ENCODE results near the gene NLN.
"Not testable (repeated sequence)": the region's sequence is repeated elsewhere in the genome, so short reads cannot be mapped to it uniquely, and the experiment has no call there.

NLN gene

GRCh38 chr5:65833780-65834179, 111.8 kb downstream of the NLN start:
- H3K27ac ChIP-seq: no peak overlapping the region
- TF ChIP-seq, protein P1, sequence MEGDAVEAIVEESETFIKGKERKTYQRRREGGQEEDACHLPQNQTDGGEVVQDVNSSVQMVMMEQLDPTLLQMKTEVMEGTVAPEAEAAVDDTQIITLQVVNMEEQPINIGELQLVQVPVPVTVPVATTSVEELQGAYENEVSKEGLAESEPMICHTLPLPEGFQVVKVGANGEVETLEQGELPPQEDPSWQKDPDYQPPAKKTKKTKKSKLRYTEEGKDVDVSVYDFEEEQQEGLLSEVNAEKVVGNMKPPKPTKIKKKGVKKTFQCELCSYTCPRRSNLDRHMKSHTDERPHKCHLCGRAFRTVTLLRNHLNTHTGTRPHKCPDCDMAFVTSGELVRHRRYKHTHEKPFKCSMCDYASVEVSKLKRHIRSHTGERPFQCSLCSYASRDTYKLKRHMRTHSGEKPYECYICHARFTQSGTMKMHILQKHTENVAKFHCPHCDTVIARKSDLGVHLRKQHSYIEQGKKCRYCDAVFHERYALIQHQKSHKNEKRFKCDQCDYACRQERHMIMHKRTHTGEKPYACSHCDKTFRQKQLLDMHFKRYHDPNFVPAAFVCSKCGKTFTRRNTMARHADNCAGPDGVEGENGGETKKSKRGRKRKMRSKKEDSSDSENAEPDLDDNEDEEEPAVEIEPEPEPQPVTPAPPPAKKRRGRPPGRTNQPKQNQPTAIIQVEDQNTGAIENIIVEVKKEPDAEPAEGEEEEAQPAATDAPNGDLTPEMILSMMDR (conservative IDR thresholded peaks at IDR 0.05): no peak
- no peak for TF ChIP-seq ZFX (IDR thresholded peaks at IDR 0.05)

DNA sequence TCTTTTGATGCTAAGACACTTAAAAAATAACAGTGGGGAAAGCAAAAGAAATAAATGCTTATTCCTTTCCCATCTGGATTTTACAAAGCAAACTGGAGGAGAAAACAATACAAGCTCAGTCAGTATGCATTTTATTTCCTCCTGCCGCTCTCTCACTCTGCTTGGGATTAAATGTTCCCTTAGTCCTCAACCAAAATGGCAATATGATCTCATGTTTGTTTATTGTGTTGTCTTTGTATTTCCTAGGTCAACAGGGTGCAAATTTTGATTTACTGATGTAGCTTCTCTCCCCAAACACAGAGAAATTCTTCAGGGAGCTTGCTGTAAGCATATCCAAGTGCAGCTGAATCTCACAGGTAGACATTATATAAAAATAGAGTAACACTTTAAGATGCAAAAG, 112.3 kb downstream of the NLN start:
- TF ChIP-seq, protein P1 (conservative IDR thresholded peaks at IDR 0.05): no peak
- TF ChIP-seq ZFX (IDR thresholded peaks at IDR 0.05): no peak
- H3K27ac ChIP-seq: no peak overlapping the region

DNA sequence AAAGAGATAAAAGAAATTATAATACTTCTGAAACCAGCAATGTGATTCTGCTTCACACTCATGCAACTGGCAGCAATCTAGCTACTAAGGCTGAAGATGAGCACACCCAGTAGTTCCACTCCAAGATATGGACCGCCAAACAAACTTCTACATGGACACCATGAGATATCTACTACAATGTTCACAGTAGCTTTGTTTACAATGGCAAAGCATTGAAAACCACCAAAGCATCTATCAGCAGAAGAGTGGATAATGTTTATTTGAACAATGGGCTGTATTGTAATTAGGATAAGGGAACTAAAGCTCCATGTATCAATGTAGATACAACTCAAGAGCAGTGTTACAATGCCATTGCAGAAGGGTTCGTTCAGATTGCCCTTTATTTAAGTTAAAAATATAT, 113.2 kb downstream of the NLN start:
- TF ChIP-seq, protein P1 (conservative IDR thresholded peaks at IDR 0.05): no peak
- TF ChIP-seq ZFX (IDR thresholded peaks at IDR 0.05): no peak
- no peak overlapping the region for H3K27ac ChIP-seq

DNA sequence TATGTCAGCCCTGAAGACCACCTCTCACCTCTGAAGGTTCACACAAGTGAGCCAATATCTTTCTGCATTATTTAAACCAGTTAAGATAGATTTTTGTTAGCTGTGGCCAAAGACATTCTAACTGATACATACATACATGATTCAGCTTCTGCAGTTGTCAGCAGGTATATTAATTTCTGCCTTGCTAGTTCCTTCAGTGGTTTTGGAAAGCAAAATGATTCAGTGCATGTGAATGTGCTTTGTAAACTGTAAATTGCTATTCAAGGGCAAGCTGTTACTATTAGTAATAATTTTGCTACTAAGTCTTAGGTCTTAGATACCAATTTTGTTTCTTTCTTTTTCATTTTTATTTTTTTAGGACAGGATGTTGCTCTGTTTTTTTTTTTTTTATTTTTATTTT, 115.1 kb downstream of the NLN start:
- no peak for TF ChIP-seq ZFX (IDR thresholded peaks at IDR 0.05)
- TF ChIP-seq, protein P1 (conservative IDR thresholded peaks at IDR 0.05): no peak
- no peak overlapping the region for H3K27ac ChIP-seq

DNA sequence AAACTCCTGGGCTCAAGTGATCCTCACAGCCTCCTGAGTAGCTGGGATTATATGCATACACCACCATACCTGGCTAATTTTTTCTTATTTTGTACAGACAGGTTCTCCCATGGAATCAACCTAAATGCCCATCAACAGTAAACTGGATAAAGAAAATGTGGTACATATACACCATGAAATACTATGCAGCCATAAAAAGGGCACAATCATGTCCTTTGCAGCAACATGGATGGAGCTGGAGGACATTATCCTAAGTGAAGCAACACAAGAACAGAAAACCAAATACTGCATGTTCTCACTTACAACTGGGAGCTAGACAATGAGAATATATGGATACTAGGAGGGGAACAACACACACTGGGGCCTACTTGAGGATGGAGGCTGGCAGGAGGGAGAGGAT, 117.2 kb downstream of the NLN start:
- not testable (repeated sequence) for H3K27ac ChIP-seq

GRCh38 chr5:65840071-65840470, 118.1 kb downstream of the NLN start:
- no peak overlapping the region for H3K27ac ChIP-seq
- TF ChIP-seq, protein P1 (conservative IDR thresholded peaks at IDR 0.05): no peak
- no peak for TF ChIP-seq ZFX (IDR thresholded peaks at IDR 0.05)

GRCh38 chr5:65844763-65845162, 122.8 kb downstream of the NLN start:
- not testable (repeated sequence) for H3K27ac ChIP-seq

DNA sequence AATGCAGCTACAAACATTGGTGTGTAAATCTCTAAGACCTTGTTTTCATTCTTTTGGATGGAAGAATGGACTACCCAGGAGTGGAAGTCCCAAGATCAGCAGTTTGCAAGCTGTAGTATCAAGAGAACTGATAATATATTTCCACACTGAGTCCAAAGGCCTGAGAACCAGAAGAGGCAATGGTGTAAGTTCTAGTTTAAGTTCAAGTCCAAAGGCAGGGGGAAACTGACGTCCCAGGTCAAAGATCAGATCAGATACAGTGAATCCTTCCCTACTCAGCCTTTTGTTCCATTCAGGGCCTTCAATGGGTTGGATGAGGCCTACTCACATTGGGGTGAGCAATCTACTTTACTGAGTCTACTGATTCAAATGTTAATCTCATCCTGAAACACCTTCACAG, 124.1 kb downstream of the NLN start:
- H3K27ac ChIP-seq: no peak overlapping the region
- TF ChIP-seq, protein P1 (conservative IDR thresholded peaks at IDR 0.05): no peak
- TF ChIP-seq ZFX (IDR thresholded peaks at IDR 0.05): no peak

GRCh38 chr5:65847019-65847418, 125.0 kb downstream of the NLN start:
- H3K27ac ChIP-seq: not testable (repeated sequence)

- not testable (repeated sequence) for H3K27ac ChIP-seq
These were observed 127.9 kb downstream of the NLN start for GRCh38 chr5:65849918-65850317.
